Upper lobe of right lung (tissue), 1 donor: ENCODE data around the gene DUSP16. TPM values are rescaled to one million over a fixed set of nuclear protein-coding genes. Genes with fewer than 3 reads are reported as not detected.

ENCODE experiments used
- ATAC-seq: fragments of 200-7000 bp; cut with Tn5 transposase; one replicate; pipeline ENCODE4 v1.9.1; 2020; ENCODE audit warnings: mild to moderate bottlenecking, moderate library complexity
- DNase-seq: peaks from one replicate; pipeline ENCODE4 v3.0.0-alpha.2; 2020
- H3K27ac ChIP-seq: fragments of 200-600 bp; one replicate; pipeline ENCODE4 v1.8.0; 2022
- H3K27me3 ChIP-seq: fragments of 200-600 bp; one replicate; pipeline ENCODE4 v1.8.0; 2022; ENCODE audit warnings: mild to moderate bottlenecking
- H3K36me3 ChIP-seq: fragments of 200-600 bp; one replicate; pipeline ENCODE4 v1.8.0; 2022
- H3K4me1 ChIP-seq: fragments of 200-600 bp; one replicate; pipeline ENCODE4 v1.8.0; 2022
- H3K4me3 ChIP-seq: fragments of 200-600 bp; one replicate; pipeline ENCODE4 v1.8.0; 2022; ENCODE audit warnings: mild to moderate bottlenecking
- H3K9me3 ChIP-seq: fragments of 200-600 bp; one replicate; pipeline ENCODE4 v1.8.0; 2022
- CTCF ChIP-seq: fragments of 200-600 bp; IDR thresholded peaks from one replicate; pipeline ENCODE4 v1.8.0; 2022; ENCODE audit warnings: antibody characterized with exemption
- intact Hi-C: fragments of 100-400 bp; cut with DNase I; formaldehyde crosslinking; loops from one replicate; pipeline ENCODE4 v1.11.0; 2022
- total RNA-seq: library from RNA; stranded (reverse); fragmentation: NEBNext Ultra II Directional; extraction: Animal tissue kit (Norgen Biotek cat#: 25700); gene quantifications from one replicate; pipeline ENCODE4 v1.2.1, GENCODE V29; 2021
- donor health status: DM: no; HTN: yes; CAD: no; lungs with severe emphysema.

The DUSP16 gene
- total RNA-seq, 1 donor from 2014 or later: 50.6 TPM

GRCh38 chr12:12511895-12512711 lies 50.6 kb downstream of the DUSP16 start:
- no peaks in the 10 kb centered on the region for H3K27me3 ChIP-seq
- ATAC-seq (no peak), DNase-seq (no peak)
- H3K27ac ChIP-seq: no peak overlapping the region
- peaks cover 15% of the 10 kb centered on the region for H3K36me3 ChIP-seq
- H3K4me3 ChIP-seq: no peak overlapping the region
- TF ChIP-seq CTCF: no peak
- intact Hi-C loops: no loop called here
- no peaks in the 10 kb centered on the region for H3K9me3 ChIP-seq
- peaks cover 16% of the 10 kb centered on the region for H3K4me1 ChIP-seq

GRCh38 chr12:12511021-12511783 lies 51.5 kb downstream of the DUSP16 start:
- ATAC-seq (no peak), DNase-seq (no peak)
- H3K27me3 ChIP-seq: no peaks in the 10 kb centered on the region
- peaks cover 7% of the 10 kb centered on the region for H3K36me3 ChIP-seq
- H3K27ac ChIP-seq: no peak overlapping the region
- no peaks in the 10 kb centered on the region for H3K9me3 ChIP-seq
- TF ChIP-seq CTCF: no peak
- H3K4me3 ChIP-seq: no peak overlapping the region
- peaks cover 23% of the 10 kb centered on the region for H3K4me1 ChIP-seq
- intact Hi-C loops: no loop called here

GRCh38 chr12:12510551-12510950 lies 52.1 kb downstream of the DUSP16 start:
- Histone ChIP-seq H3K27ac (no peak overlapping the region), H3K4me3 (no peak overlapping the region), H3K4me1 (peaks cover 30% of the 10 kb centered on the region), H3K27me3 (no peaks in the 10 kb centered on the region), H3K36me3 (peaks cover under 1% of the 10 kb centered on the region), H3K9me3 (no peaks in the 10 kb centered on the region)
- no peak for DNase-seq
- no peak for TF ChIP-seq CTCF
- ATAC-seq: no peak
- intact Hi-C loops: no loop called here

- Histone ChIP-seq H3K36me3 (no peaks in the 10 kb centered on the region), H3K27me3 (no peaks in the 10 kb centered on the region), H3K4me3 (no peak overlapping the region), H3K9me3 (no peaks in the 10 kb centered on the region), H3K4me1 (peaks cover 34% of the 10 kb centered on the region), H3K27ac (peak overlapping the region; percentile 14)
- TF ChIP-seq CTCF: no peak
- DNase-seq: no peak
- intact Hi-C loops: no loop called here
- no peak for ATAC-seq
Measured at GRCh38 chr12:12510141-12510540, 52.5 kb downstream of the DUSP16 start.

- Histone ChIP-seq H3K4me1 (peaks cover 39% of the 10 kb centered on the region), H3K27me3 (no peaks in the 10 kb centered on the region), H3K36me3 (no peaks in the 10 kb centered on the region), H3K27ac (peak overlapping the region; percentile 47), H3K4me3 (no peak overlapping the region), H3K9me3 (no peaks in the 10 kb centered on the region)
- no peak for ATAC-seq
- DNase-seq: no peak
- no peak for TF ChIP-seq CTCF
- intact Hi-C loops: no loop called here
Measured at GRCh38 chr12:12508612-12509011, 54.1 kb downstream of the DUSP16 start.
